CD4-positive, alpha-beta T cell (primary cell): ENCODE results near the gene SNED1. TPM values are rescaled to one million over a fixed set of nuclear protein-coding genes. Genes with fewer than 3 reads are reported as not detected.
A peak's percentile ranks its signal among the peaks of the same experiment; 100 is the strongest.

ENCODE experiments used
- ATAC-seq: fragments of 200-7000 bp; cut with Tn5 transposase; one replicate; pipeline ENCODE4 v1.10.0; 2022; ENCODE audit warnings: mild to moderate bottlenecking; ENCODE audit not compliant: poor library complexity
- CTCF ChIA-PET: fragments of 350-600 bp; sonication (Branson Sonifier 250); formaldehyde crosslinking; loops from one replicate; lab custom pipeline; 2021; ENCODE audit warnings: antibody characterized with exemption, inconsistent platforms; lab: Charles Lee
- POLR2A ChIA-PET: fragments of 350-600 bp; sonication (Branson Sonifier 250); formaldehyde crosslinking; loops from one replicate; lab custom pipeline; 2021; ENCODE audit warnings: antibody characterized with exemption, inconsistent platforms; lab: Charles Lee
- DNase-seq, 14 experiments: peaks; one replicate each; pipeline ENCODE4 v3.0.0-alpha.2; 2013 to 2020; ENCODE audit warnings: mixed read lengths in 2 of 14
- H3K27ac ChIP-seq, 2 donors: one replicate each; pipeline versions ENCODE4 v1.5.1 to v1.7.0; 2013; ENCODE audit warnings: low read length in 2 of 2, low read depth in 1 of 2, mild to moderate bottlenecking in 1 of 2
- H3K27me3 ChIP-seq, 2 experiments: 1 replicate in 1 of 2; 2 replicates in 1 of 2; pipeline versions ENCODE4 v1.6.1 to v1.7.0; 2013; ENCODE audit warnings: low read length in 2 of 2, control low read depth in 1 of 2, mild to moderate bottlenecking in 1 of 2, moderate library complexity in 1 of 2; ENCODE audit not compliant: insufficient read depth in 2 of 2, control insufficient read depth in 1 of 2
- H3K36me3 ChIP-seq: one replicate; pipeline ENCODE4 v1.6.1; 2013; ENCODE audit warnings: low read length, control low read depth; ENCODE audit not compliant: insufficient read depth
- H3K4me1 ChIP-seq: one replicate; pipeline ENCODE4 v1.6.1; 2013; ENCODE audit warnings: low read length, control low read depth; ENCODE audit not compliant: insufficient read depth
- H3K4me3 ChIP-seq: one replicate; pipeline ENCODE4 v1.5.1; 2013; ENCODE audit warnings: mild to moderate bottlenecking, low read length, moderate library complexity
- H3K9me3 ChIP-seq, 2 experiments: 1 replicate in 1 of 2; 2 replicates in 1 of 2; pipeline versions ENCODE4 v1.6.1 to v1.7.0; 2013; ENCODE audit warnings: low read length in 2 of 2, mild to moderate bottlenecking in 2 of 2, control low read depth in 1 of 2, moderate library complexity in 1 of 2; ENCODE audit not compliant: control insufficient read depth in 1 of 2, insufficient read depth in 1 of 2
- H3K27ac Mint-ChIP-seq: one replicate; pipeline ENCODE4 v1.8.0; 2020; ENCODE audit warnings: mixed read lengths
- H3K27me3 Mint-ChIP-seq: one replicate; pipeline ENCODE4 v1.8.0; 2021; ENCODE audit warnings: mixed read lengths
- H3K36me3 Mint-ChIP-seq: one replicate; pipeline ENCODE4 v1.8.0; 2021; ENCODE audit warnings: low read depth, mixed read lengths
- H3K4me1 Mint-ChIP-seq: one replicate; pipeline ENCODE4 v1.8.0; 2021; ENCODE audit warnings: low read depth, mixed read lengths
- H3K4me3 Mint-ChIP-seq: one replicate; pipeline ENCODE4 v1.8.0; 2020; ENCODE audit warnings: mild to moderate bottlenecking, mixed read lengths
- H3K9me3 Mint-ChIP-seq: one replicate; pipeline ENCODE4 v1.8.0; 2020; ENCODE audit warnings: mixed read lengths
- intact Hi-C, 2 experiments: fragments of 100-400 bp; cut with DNase I in 1 of 2; cut with micrococcal nuclease in 1 of 2; formaldehyde crosslinking; loops; one replicate each; pipeline versions ENCODE4 v1.15.1 to v1.9.0; 2023 to 2025; cut with DNase I, micrococcal nuclease
- total RNA-seq, 174 experiments: library from RNA in 2 of 174; stranded (reverse) in 2 of 174; gene quantifications; one replicate each; pipeline ENCODE4 v1.2.3 and lab custom pipeline; 2021 to 2026
- TF ChIP-seq, protein P1 (sequence below): fragments of 200-600 bp; IDR thresholded peaks from one replicate; pipeline ENCODE4 v1.8.0; 2022; ENCODE audit warnings: antibody characterized with exemption, mild to moderate bottlenecking

The SNED1 gene
- total RNA-seq, 2 experiments from 2014 or later, result 42.0 to 42.7 TPM

DNA sequence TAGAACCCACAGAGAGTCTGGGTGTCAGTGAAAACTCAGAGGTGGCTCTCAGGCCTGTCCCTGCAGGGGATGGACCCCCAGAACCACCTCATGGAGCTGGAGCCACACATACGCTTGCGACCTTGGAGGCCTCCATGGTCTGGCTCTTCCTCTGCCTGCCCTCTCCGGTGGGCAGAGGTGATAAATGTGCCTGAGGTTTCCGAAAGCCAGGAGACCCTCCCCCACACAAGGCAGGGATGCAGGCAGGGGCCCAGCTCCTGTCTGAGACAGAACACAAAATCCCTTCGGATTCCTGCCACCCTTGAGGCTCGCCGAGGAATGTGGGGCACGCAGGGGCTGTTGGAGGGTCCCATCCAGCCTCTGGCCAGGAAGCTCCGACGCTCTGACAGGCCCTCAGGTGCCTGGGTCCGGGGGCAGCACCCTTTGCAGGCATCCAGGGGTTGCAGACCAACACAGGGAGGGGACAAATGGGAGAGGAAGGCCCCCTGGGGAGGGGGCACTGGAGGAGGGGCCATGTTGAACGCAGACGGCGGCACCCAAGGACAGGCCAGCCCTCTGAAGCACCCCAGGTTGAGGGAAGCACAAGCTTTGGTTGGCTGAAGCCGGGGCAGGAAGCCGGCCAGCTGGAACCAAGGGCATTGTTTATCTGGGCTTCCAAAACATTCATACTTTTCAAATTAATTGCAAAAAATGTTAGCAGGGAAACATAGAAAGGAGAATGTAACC is 4.1 kb upstream of the SNED1 start:
- Mint-ChIP-seq H3K36me3 (peaks cover 4% of the 10 kb centered on the region), H3K4me1 (peaks cover 6% of the 10 kb centered on the region), H3K27me3 (peaks cover 15% of the 10 kb centered on the region), H3K27ac (no peak overlapping the region), H3K4me3 (no peak overlapping the region), H3K9me3 (no peaks in the 10 kb centered on the region)
- Histone ChIP-seq H3K36me3 (no peaks in the 10 kb centered on the region), H3K4me1 (peaks cover 9% of the 10 kb centered on the region), H3K9me3 (peaks cover 0 to 3% of the 10 kb centered on the region in 2 experiments), H3K27me3 (peaks cover 0 to 17% of the 10 kb centered on the region in 2 experiments), H3K4me3 (no peak overlapping the region), H3K27ac (no peak overlapping the region)
- peak in 1 of 14 experiments; percentile 28 for DNase-seq
- no peak for ATAC-seq
- ChIA-PET POLR2A (no interaction called here), CTCF (no interaction called here)
- intact Hi-C loops, result loop anchor here in 1 of 2 experiments (10.0 kb wide), 1 partner anchor 50 kb away; no protein-coding TSS in a partner anchor
- TF ChIP-seq, protein P1, sequence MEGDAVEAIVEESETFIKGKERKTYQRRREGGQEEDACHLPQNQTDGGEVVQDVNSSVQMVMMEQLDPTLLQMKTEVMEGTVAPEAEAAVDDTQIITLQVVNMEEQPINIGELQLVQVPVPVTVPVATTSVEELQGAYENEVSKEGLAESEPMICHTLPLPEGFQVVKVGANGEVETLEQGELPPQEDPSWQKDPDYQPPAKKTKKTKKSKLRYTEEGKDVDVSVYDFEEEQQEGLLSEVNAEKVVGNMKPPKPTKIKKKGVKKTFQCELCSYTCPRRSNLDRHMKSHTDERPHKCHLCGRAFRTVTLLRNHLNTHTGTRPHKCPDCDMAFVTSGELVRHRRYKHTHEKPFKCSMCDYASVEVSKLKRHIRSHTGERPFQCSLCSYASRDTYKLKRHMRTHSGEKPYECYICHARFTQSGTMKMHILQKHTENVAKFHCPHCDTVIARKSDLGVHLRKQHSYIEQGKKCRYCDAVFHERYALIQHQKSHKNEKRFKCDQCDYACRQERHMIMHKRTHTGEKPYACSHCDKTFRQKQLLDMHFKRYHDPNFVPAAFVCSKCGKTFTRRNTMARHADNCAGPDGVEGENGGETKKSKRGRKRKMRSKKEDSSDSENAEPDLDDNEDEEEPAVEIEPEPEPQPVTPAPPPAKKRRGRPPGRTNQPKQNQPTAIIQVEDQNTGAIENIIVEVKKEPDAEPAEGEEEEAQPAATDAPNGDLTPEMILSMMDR, result no peak

DNA sequence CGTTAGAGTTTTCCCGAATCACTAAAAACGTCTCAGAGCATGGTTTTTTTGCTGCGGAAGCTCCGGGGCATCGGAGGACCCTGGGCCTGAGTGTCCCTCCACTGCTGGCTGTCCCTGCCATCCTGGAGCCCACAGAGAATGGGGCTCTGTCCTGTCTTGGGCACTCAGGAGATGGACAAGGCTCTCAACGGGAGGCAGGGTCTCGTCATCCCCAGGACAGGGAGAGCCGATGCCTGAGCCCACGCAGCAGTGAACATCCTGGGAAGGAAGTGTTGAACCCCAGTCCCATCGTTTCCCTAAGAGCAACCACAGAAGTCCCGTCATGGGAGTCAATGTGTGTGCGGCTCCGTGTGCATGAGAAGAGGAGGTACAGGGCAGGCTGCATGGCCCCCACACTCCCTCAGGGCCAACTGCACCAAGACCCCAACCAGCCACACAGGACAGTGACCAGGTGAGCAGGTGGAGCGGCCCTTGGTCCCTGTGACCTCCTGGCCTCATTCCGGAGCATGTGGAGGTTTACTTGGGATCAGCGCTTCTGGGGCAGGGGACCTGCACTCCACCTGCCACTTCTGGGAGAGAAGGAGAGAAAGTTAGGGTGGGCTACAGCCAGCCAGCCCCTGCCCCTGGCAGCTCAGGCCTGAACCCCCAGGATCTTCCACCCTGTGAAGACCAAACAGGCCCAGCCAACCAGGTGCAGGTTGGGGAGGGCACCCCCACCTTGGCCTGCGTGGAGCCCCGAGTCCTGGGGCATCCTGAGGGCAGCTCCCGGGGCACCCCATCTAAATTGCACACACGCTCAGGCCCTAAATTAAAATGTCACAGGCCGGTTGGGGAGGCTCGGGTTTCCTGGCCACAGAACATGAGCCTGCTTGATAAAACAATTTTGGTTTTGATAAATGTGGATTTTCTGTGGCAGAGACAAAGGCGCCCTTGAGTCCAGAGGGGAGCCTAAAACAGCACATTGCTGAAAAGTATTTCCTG is 3.1 kb upstream of the SNED1 start:
- ChIA-PET CTCF (no interaction called here), POLR2A (no interaction called here)
- ATAC-seq, result no peak
- Mint-ChIP-seq H3K4me3 (no peak overlapping the region), H3K4me1 (peaks cover 12% of the 10 kb centered on the region), H3K27ac (peak overlapping the region; percentile 18), H3K36me3 (peaks cover 4% of the 10 kb centered on the region), H3K9me3 (no peaks in the 10 kb centered on the region), H3K27me3 (peaks cover 24% of the 10 kb centered on the region)
- intact Hi-C loops, result loop anchor here in 1 of 2 experiments (10.0 kb wide), 1 partner anchor 49 kb away; no protein-coding TSS in a partner anchor
- Histone ChIP-seq H3K4me3 (no peak overlapping the region), H3K9me3 (peaks cover 0 to 3% of the 10 kb centered on the region in 2 experiments), H3K27ac (no peak overlapping the region), H3K27me3 (peaks cover 0 to 26% of the 10 kb centered on the region in 2 experiments), H3K36me3 (no peaks in the 10 kb centered on the region), H3K4me1 (peaks cover 9% of the 10 kb centered on the region)
- DNase-seq, result peak in 1 of 14 experiments; percentile 19
- TF ChIP-seq, protein P1, result no peak

DNA sequence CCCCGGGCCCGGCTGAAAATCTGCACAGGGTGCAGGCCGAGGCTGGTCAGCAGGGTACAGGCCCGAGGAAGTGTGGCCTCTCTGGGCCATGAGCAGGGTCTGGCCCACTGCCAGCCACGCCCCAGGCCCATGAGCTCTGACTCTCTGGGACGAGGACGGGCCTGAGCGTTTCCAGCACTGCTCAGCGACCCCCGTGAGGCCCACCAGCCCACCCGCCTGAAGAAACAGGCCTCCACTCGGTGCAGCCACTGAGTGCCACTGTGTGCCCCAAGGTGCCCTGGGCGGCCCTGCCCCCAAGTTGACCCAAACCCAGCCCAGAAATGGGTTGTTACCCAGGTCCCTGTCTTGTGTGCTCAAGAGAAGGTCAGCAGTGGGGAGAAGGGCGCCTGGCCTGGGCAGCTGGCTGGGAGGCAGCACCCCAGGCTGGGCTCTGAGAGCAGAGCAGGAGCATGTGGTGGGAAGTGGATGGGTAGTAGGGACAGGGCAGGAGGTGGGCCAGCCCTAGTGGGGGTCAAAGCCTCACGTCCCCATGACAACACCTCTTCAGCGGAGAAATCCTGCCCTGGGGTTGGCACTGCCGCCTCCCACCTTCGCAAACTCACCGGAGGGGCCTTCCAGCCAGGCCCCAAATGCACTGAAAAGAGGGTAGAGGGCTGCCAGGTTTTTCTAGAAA is 2.1 kb upstream of the SNED1 start:
- peak in 1 of 14 experiments; percentile 25 for DNase-seq
- H3K36me3 ChIP-seq, result no peaks in the 10 kb centered on the region
- Mint-ChIP-seq H3K36me3 (peaks cover 7% of the 10 kb centered on the region), H3K27ac (no peak overlapping the region), H3K4me3 (no peak overlapping the region), H3K9me3 (no peaks in the 10 kb centered on the region), H3K4me1 (peaks cover 18% of the 10 kb centered on the region), H3K27me3 (peaks cover 34% of the 10 kb centered on the region)
- peaks cover 9% of the 10 kb centered on the region for H3K4me1 ChIP-seq
- no peak overlapping the region for H3K4me3 ChIP-seq
- no peak overlapping the region for H3K27ac ChIP-seq
- H3K27me3 ChIP-seq, result peaks cover 0 to 26% of the 10 kb centered on the region in 2 experiments
- ATAC-seq, result no peak
- ChIA-PET CTCF (no interaction called here), POLR2A (no interaction called here)
- intact Hi-C loops, result loop anchor here in 1 of 2 experiments (10.0 kb wide), 1 partner anchor 49 kb away; no protein-coding TSS in a partner anchor
- H3K9me3 ChIP-seq, result peaks cover 0 to 3% of the 10 kb centered on the region in 2 experiments
- TF ChIP-seq, protein P1, result no peak
